GM12878 (cell line): ENCODE data around the gene SUFU. TPM values are rescaled to one million over a fixed set of nuclear protein-coding genes. Genes with fewer than 3 reads are reported as not detected.
A peak's percentile ranks its signal among the peaks of the same experiment; 100 is the strongest.

Experiments
- ATAC-seq: fragments of 200-7000 bp; cut with Tn5 transposase; 3 replicates; pipeline ENCODE4 v1.9.1; 2020; ENCODE audit warnings: mild to moderate bottlenecking, moderate library complexity
- BruUV-seq: library from RNA; stranded (reverse); fragments of 400-500 nt; replicated peaks from 2 replicates; lab custom pipeline; 2021; lab: Mats Ljungman, UMichigan
- CTCF ChIA-PET: fragments of 300-600 bp; sonication (Branson Sonifier 250); formaldehyde crosslinking; extraction: SDS; loops from one replicate; lab custom pipeline; 2021; ENCODE audit warnings: inconsistent platforms; lab: Yijun Ruan, JAX
- POLR2A ChIA-PET: fragments of 350-600 bp; formaldehyde crosslinking; extraction: SDS; loops from one replicate; lab custom pipeline; 2021; ENCODE audit warnings: inconsistent platforms; lab: Charles Lee
- RAD21 ChIA-PET: fragments of 300-600 bp; sonication (Branson Sonifier 250); formaldehyde crosslinking; loops from one replicate; lab custom pipeline; 2023; ENCODE audit warnings: antibody characterized with exemption; ENCODE audit not compliant: unreplicated experiment; lab: Charles Lee
- SMC1A ChIA-PET: fragments of 300-600 bp; sonication (Branson Sonifier 250); formaldehyde crosslinking; loops from one replicate; lab custom pipeline; 2023; ENCODE audit not compliant: unreplicated experiment, uncharacterized antibody; lab: Charles Lee
- DNase-seq: peaks from one replicate; pipeline ENCODE4 v3.0.0-alpha.2; 2011; ENCODE audit warnings: low read depth, low spot score
- FAIRE-seq: peaks from 3 replicates; lab custom pipeline; 2011; peaks lifted over from hg19 to GRCh38; lab: Jason Lieb, UNC
- H2AFZ ChIP-seq: 2 replicates; pipeline ENCODE4 v1.6.0; 2011; ENCODE audit warnings: low read depth, low read length, control low read depth; ENCODE audit not compliant: control insufficient read depth
- H3K27ac ChIP-seq: 2 replicates; pipeline ENCODE4 v1.5.1; 2011; ENCODE audit warnings: control low read depth; ENCODE audit not compliant: control insufficient read depth, insufficient read depth
- H3K27me3 ChIP-seq, 2 experiments: replicated peaks in 1 of 2; 2 replicates each; pipeline versions ENCODE4 v1.6.0 to v1.6.1; 2011; ENCODE audit warnings: low read length in 1 of 2; ENCODE audit not compliant: control insufficient read depth in 2 of 2, insufficient read depth in 2 of 2
- H3K36me3 ChIP-seq, 2 experiments: 2 replicates each; pipeline ENCODE4 v1.5.1; 2011; ENCODE audit warnings: low read length in 1 of 2; ENCODE audit not compliant: control insufficient read depth in 2 of 2, insufficient read depth in 2 of 2
- H3K4me1 ChIP-seq: 2 replicates; pipeline ENCODE4 v1.6.1; 2011; ENCODE audit warnings: mild to moderate bottlenecking, low read length, moderate library complexity, mixed read lengths; ENCODE audit not compliant: control insufficient read depth, insufficient read depth
- H3K4me2 ChIP-seq: 2 replicates; pipeline ENCODE4 v1.6.0; 2011; ENCODE audit warnings: control low read depth; ENCODE audit not compliant: control insufficient read depth, insufficient read depth
- H3K4me3 ChIP-seq: fragments of 200-600 bp; sonication (generic); 2 replicates; pipeline ENCODE4 v1.5.1; 2016
- H3K79me2 ChIP-seq: 2 replicates; pipeline ENCODE4 v1.6.0; 2011; ENCODE audit warnings: low read length; ENCODE audit not compliant: control insufficient read depth, insufficient read depth
- H3K9ac ChIP-seq: 2 replicates; pipeline ENCODE4 v1.8.0; 2011; ENCODE audit warnings: low read length, control low read depth, mixed read lengths; ENCODE audit not compliant: control insufficient read depth, insufficient read depth
- H3K9me3 ChIP-seq: replicated peaks from 3 replicates; pipeline ENCODE4 v1.5.1; 2011; ENCODE audit warnings: mild to moderate bottlenecking, low read length; ENCODE audit not compliant: control insufficient read depth, insufficient read depth
- H4K20me1 ChIP-seq: 2 replicates; pipeline ENCODE4 v1.6.0; 2011; ENCODE audit not compliant: control insufficient read depth, insufficient read depth
- E4F1 ChIP-seq: fragments of 450-650 bp; IDR thresholded peaks from 2 replicates; pipeline ENCODE4 v1.6.1; 2018; ENCODE audit warnings: borderline replicate concordance, mild to moderate bottlenecking; ENCODE audit not compliant: partially characterized antibody
- EED ChIP-seq: sonication (generic); IDR thresholded peaks from 2 replicates; pipeline ENCODE4 v1.6.1; 2016; ENCODE audit warnings: antibody characterized with exemption, low read depth
- EGR1 ChIP-seq, 2 experiments: IDR thresholded peaks; 1 replicate in 1 of 2; 2 replicates in 1 of 2; pipeline ENCODE4 v1.6.1; 2011 to 2012; ENCODE audit warnings: low read depth in 2 of 2, low read length in 2 of 2, borderline replicate concordance in 1 of 2, mild to moderate bottlenecking in 1 of 2, moderate library complexity in 1 of 2
- FOS ChIP-seq: IDR thresholded peaks from 3 replicates; pipeline ENCODE4 v1.6.1; 2011; ENCODE audit warnings: borderline replicate concordance; ENCODE audit not compliant: insufficient read length; ENCODE audit errors: extremely low read depth
- HCFC1 ChIP-seq: fragments of 150-350 bp; IDR thresholded peaks from 2 replicates; pipeline ENCODE4 v1.6.1; 2014; ENCODE audit warnings: low read length
- HDGF ChIP-seq: fragments of 450-650 bp; IDR thresholded peaks from 2 replicates; pipeline ENCODE4 v1.6.1; 2016; ENCODE audit warnings: antibody characterized with exemption
- KLF5 ChIP-seq: fragments of 450-650 bp; IDR thresholded peaks from 2 replicates; pipeline ENCODE4 v1.6.1; 2014; ENCODE audit warnings: mild to moderate bottlenecking; ENCODE audit not compliant: partially characterized antibody
- NFXL1 ChIP-seq: fragments of 450-650 bp; IDR thresholded peaks from 2 replicates; pipeline ENCODE4 v1.6.1; 2017; ENCODE audit warnings: antibody characterized with exemption, mild to moderate bottlenecking, borderline replicate concordance
- NFYA ChIP-seq: IDR thresholded peaks from 2 replicates; pipeline ENCODE4 v1.6.1; 2011; ENCODE audit warnings: low read depth, mild to moderate bottlenecking, low read length, improper control_type of control experiment, borderline replicate concordance
- PBX3 ChIP-seq: IDR thresholded peaks from 2 replicates; pipeline ENCODE4 v1.6.1; 2011; ENCODE audit warnings: mild to moderate bottlenecking, low read depth, low read length, moderate library complexity; ENCODE audit not compliant: insufficient replicate concordance
- SKIL ChIP-seq: fragments of 450-650 bp; IDR thresholded peaks from 2 replicates; pipeline ENCODE4 v1.6.1; 2017; ENCODE audit warnings: mild to moderate bottlenecking, low read depth, inconsistent platforms; ENCODE audit not compliant: poor library complexity, severe bottlenecking
- ZBTB33 ChIP-seq: fragments of 450-650 bp; IDR thresholded peaks from 2 replicates; pipeline ENCODE4 v1.6.1; 2017; ENCODE audit warnings: mild to moderate bottlenecking
- ZNF217 ChIP-seq: fragments of 450-650 bp; IDR thresholded peaks from 2 replicates; pipeline ENCODE4 v1.6.1; 2017; ENCODE audit warnings: antibody characterized with exemption, mild to moderate bottlenecking
- ZNF622 ChIP-seq: fragments of 450-650 bp; IDR thresholded peaks from 2 replicates; pipeline ENCODE4 v1.6.1; 2017; ENCODE audit warnings: mild to moderate bottlenecking, inconsistent platforms
- WGBS: methylation state at CpG from one replicate; pipeline ENCODE4 v1.1.6; 2016; ENCODE audit warnings: low lambda C conversion rate; ENCODE audit not compliant: insufficient replicate concordance, insufficient coverage; ENCODE audit errors: missing lambda C conversion rate; 5-methylcytosine and 5-hydroxymethylcytosine counted together
- in situ Hi-C: fragments of 300-500 bp; cut with MboI; formaldehyde crosslinking; loops from 9 replicates; pipeline ENCODE4 v1.14.3; 2018; ENCODE audit warnings: mixed read lengths
- intact Hi-C: fragments of 100-400 bp; cut with micrococcal nuclease; formaldehyde crosslinking; loops from one replicate; pipeline ENCODE4 v1.14.2; 2022; ENCODE audit not compliant: unreplicated experiment
- polyA plus RNA-seq, 11 experiments: library from polyadenylated mRNA; depleted of rRNA in 4 of 11; unstranded in 6 of 11; stranded (reverse) in 5 of 11; fragments of >200 nt; fragmentation: Nextera tagmentation in 4 of 11; fragmentation: Illumina TruSeq in 1 of 11; extraction: Ambion mirVana in 4 of 11; extraction: Trizol in 1 of 11; gene quantifications; 1 replicate in 1 of 11; 2 replicates in 10 of 11; pipeline versions ENCODE4 v1.2.1 to v1.2.3, GENCODE V29; 2011 to 2016; ENCODE audit warnings: inconsistent platforms in 2 of 11, missing spikeins in 2 of 11, low read depth in 1 of 11
- total RNA-seq, 4 experiments: library from RNA; depleted of rRNA in 3 of 4; stranded (reverse); fragments of >200 nt in 3 of 4; fragmentation: Illumina TruSeq in 1 of 4; extraction: Trizol in 1 of 4; gene quantifications; 2 replicates each; pipeline versions ENCODE4 v1.2.1 to v1.2.3, GENCODE V29; 2013 to 2021

Gene SUFU
- total and polyA plus RNA-seq, 10 of the 15 experiments (the other 5 are each of a cell fraction or from before 2014, with no cell fraction given): 0.68 to 7.7 (median 2.4) TPM

GRCh38 chr10:102502029-102502336 is 1.8 kb upstream of the SUFU start:
- DNase-seq: peak; percentile 94
- no TSS peak for BruUV-seq
- Histone ChIP-seq H3K27me3 (no peaks in the 10 kb centered on the region), H3K4me2 (no peak overlapping the region; the same call in 1 of the 2 replicates), H3K4me1 (peaks cover 7% of the 10 kb centered on the region; the same call in 1 of the 2 replicates), H3K36me3 (no peaks in the 10 kb centered on the region), H4K20me1 (no peaks in the 10 kb centered on the region), H2AFZ (peak overlapping the region; percentile 89), H3K9me3 (no peaks in the 10 kb centered on the region), H3K27ac (peak overlapping the region; percentile 72), H3K9ac (peak overlapping the region; percentile 84), H3K4me3 (peak overlapping the region; percentile 84), H3K79me2 (peaks cover 57% of the 10 kb centered on the region)
- ChIA-PET POLR2A (interaction anchor here (0.6 to 3.8 kb wide), 10 partner anchors 39 to 257 kb away, joined by 3 to 24 read pairs (median 4); partner anchors contain the start of gene GBF1), CTCF (interaction anchor here (0.6 to 14.7 kb wide), 21 partner anchors 10 to 174 kb away, joined by 3 to 325 read pairs (median 5); partner anchors contain the start of genes C10orf95 and CUEDC2), RAD21 (interaction anchor here (0.6 to 4.7 kb wide), 15 partner anchors 10 to 831 kb away, joined by 3 to 206 read pairs (median 4); partner anchors contain the start of genes C10orf95, FBXL15 and TRIM8), SMC1A (interaction anchor here (0.6 to 8.9 kb wide), 12 partner anchors 10 to 272 kb away, joined by 3 to 137 read pairs (median 4); no protein-coding TSS in a partner anchor)
- intact Hi-C loops: loop anchor here (1.0 to 10.0 kb wide), 4 partner anchors 51 to 213 kb away; partner anchors contain the start of genes ARL3, C10orf95 and SFXN2
- under 1% methylated on average over 19 of the region's 19 CpGs for WGBS
- in situ Hi-C loops: no loop called here
- peak; percentile 95 for FAIRE-seq
- ATAC-seq: peak; percentile 85
- no peak for TF ChIP-seq ZNF217
- TF ChIP-seq ZNF622: no peak
- no peak for TF ChIP-seq EGR1 (IDR thresholded peaks at IDR 0.05; ENCODE audit: borderline replicate concordance in 1 of 2, low read depth in 2 of 2, low read length in 2 of 2)
- peak; percentile 61 for TF ChIP-seq KLF5
- no peak for TF ChIP-seq NFXL1
- peak; percentile 100 for TF ChIP-seq PBX3
- peak; percentile 67 for TF ChIP-seq E4F1
- 0 out of 2 replicates have a peak, but pooled peaks have one; percentile 46 for TF ChIP-seq HCFC1
- TF ChIP-seq EED: 0 out of 2 replicates have a peak, but pooled peaks have one; percentile 8
- TF ChIP-seq SKIL: peak; percentile 42
- TF ChIP-seq FOS: peak; percentile 68
- peak; percentile 16; the same call in 1 of the 2 replicates for TF ChIP-seq ZBTB33
- TF ChIP-seq NFYA: peak; percentile 59
- TF ChIP-seq HDGF: peak; percentile 29; the same call in 1 of the 2 replicates
